ENCODE results near the gene MLEC. TPM values are rescaled to one million over a fixed set of nuclear protein-coding genes. Genes with fewer than 3 reads are reported as not detected.

The MLEC gene
- polyA plus RNA-seq, 2 of the 4 experiments (the other 2 are of a cell fraction): 89.1 to 117 TPM

GRCh38 chr12:120712610-120713009, 25.7 kb downstream of the MLEC start:
- POLR2A ChIA-PET: no interaction called here
- Histone ChIP-seq H3K4me2 (no peak overlapping the region), H3K27ac (no peak overlapping the region), H3K4me3 (no peak overlapping the region), H3K9me3 (no peaks in the 10 kb centered on the region), H3K4me1 (peaks cover 10% of the 10 kb centered on the region; the same call in 2 of the 3 replicates)
- 89% methylated on average over 6 of the region's 6 CpGs for WGBS (ENCODE audit: missing lambda C conversion rate)
- no peak for ATAC-seq
- no peak for DNase-seq (ENCODE audit: low read depth in 1 of 2, low spot score in 1 of 2)
- TF ChIP-seq FOSL2 (IDR thresholded peaks at IDR 0.05) (no peak), FOSL2 (CRISPR knock-in tag; IDR thresholded peaks at IDR 0.05) (no peak), MAFK (IDR thresholded peaks at IDR 0.05; ENCODE audit: partially characterized antibody) (peak; percentile 83)
- no peak for FAIRE-seq
- CTCF ChIA-PET: interaction anchor here (1.2 to 6.6 kb wide), 4 partner anchors 9 to 129 kb away, joined by 3 to 62 read pairs (median 19); no protein-coding TSS in a partner anchor

GRCh38 chr12:120713861-120714482, 27.0 kb downstream of the MLEC start:
- CTCF ChIA-PET: interaction anchor here (0.6 to 3.4 kb wide), 18 partner anchors 11 to 390 kb away, joined by 3 to 33 read pairs (median 3); no protein-coding TSS in a partner anchor
- peak; percentile 63 for FAIRE-seq
- Histone ChIP-seq H3K9me3 (no peaks in the 10 kb centered on the region), H3K27ac (no peak overlapping the region), H3K4me3 (no peak overlapping the region), H3K4me1 (peaks cover 10% of the 10 kb centered on the region; the same call in 2 of the 3 replicates), H3K4me2 (no peak overlapping the region)
- peak; percentile 85 to 86 for DNase-seq (ENCODE audit: low read depth in 1 of 2, low spot score in 1 of 2)
- POLR2A ChIA-PET: interaction anchor here (1.1 kb wide), 1 partner anchor 11 kb away, joined by 3 read pairs; the partner anchor contains the start of gene ACADS
- WGBS (ENCODE audit: missing lambda C conversion rate): 26% methylated on average over 4 of the region's 4 CpGs
- peak; percentile 84 to 92 for TF ChIP-seq RAD21 (conservative IDR thresholded peaks at IDR 0.05 in 1 of 2, IDR thresholded peaks at IDR 0.05 in 1 of 2)
- peak; percentile 94 for TF ChIP-seq CTCF (IDR thresholded peaks at IDR 0.05)
- TF ChIP-seq SMC3 (IDR thresholded peaks at IDR 0.05): peak; percentile 88
- TF ChIP-seq POLR2AphosphoS2 (conservative IDR thresholded peaks at IDR 0.05; ENCODE audit: low read length): no peak
- peak; percentile 61 to 77; a peak in 5 of 6 replicates for ATAC-seq

GRCh38 chr12:120718055-120718454, 31.1 kb downstream of the MLEC start:
- FAIRE-seq (no peak), ATAC-seq (no peak), DNase-seq (ENCODE audit: low read depth in 1 of 2, low spot score in 1 of 2) (no peak)
- no peak overlapping the region for H3K27ac ChIP-seq
- H3K9me3 ChIP-seq: no peaks in the 10 kb centered on the region
- ChIA-PET CTCF (interaction anchor here (0.7 to 2.0 kb wide), 4 partner anchors 16 to 71 kb away, joined by 3 to 12 read pairs (median 3); no protein-coding TSS in a partner anchor), POLR2A (no interaction called here)
- peaks cover 13% of the 10 kb centered on the region for H3K4me1 ChIP-seq
- H3K4me2 ChIP-seq: no peak overlapping the region
- no peak overlapping the region for H3K4me3 ChIP-seq
- 93% methylated on average over 9 of the region's 9 CpGs for WGBS (ENCODE audit: missing lambda C conversion rate)
- no peak for TF ChIP-seq MAZ (IDR thresholded peaks at IDR 0.05; ENCODE audit: borderline replicate concordance, low read depth, low read length)
- TF ChIP-seq RAD21 (conservative IDR thresholded peaks at IDR 0.05 in 1 of 2, IDR thresholded peaks at IDR 0.05 in 1 of 2): no peak
- no peak for TF ChIP-seq ZFP36 (IDR thresholded peaks at IDR 0.05; ENCODE audit: borderline replicate concordance, partially characterized antibody)
- no peak for TF ChIP-seq E2F6 (IDR thresholded peaks at IDR 0.05; ENCODE audit: borderline replicate concordance, low read depth)
- no peak for TF ChIP-seq NR3C1 (IDR thresholded peaks at IDR 0.05)

- H3K4me3 ChIP-seq: no peak overlapping the region
- 89% methylated on average over 2 of the region's 2 CpGs for WGBS (ENCODE audit: missing lambda C conversion rate)
- ATAC-seq (no peak), DNase-seq (ENCODE audit: low read depth in 1 of 2, low spot score in 1 of 2) (no peak), FAIRE-seq (no peak)
- no peaks in the 10 kb centered on the region for H3K9me3 ChIP-seq
- no peak overlapping the region for H3K4me2 ChIP-seq
- ChIA-PET CTCF (interaction anchor here (1.9 to 2.2 kb wide), 2 partner anchors 72 to 136 kb away, joined by 8 to 11 read pairs; no protein-coding TSS in a partner anchor), POLR2A (no interaction called here)
- TF ChIP-seq ESRRA (IDR thresholded peaks at IDR 0.05; ENCODE audit: borderline replicate concordance, low read length) (no peak), EHF (CRISPR knock-in tag; IDR thresholded peaks at IDR 0.05) (no peak), HOXA7 (CRISPR knock-in tag; IDR thresholded peaks at IDR 0.05) (no peak), RCOR1 (IDR thresholded peaks at IDR 0.05; ENCODE audit: low read depth, low read length) (no peak), USF2 (IDR thresholded peaks at IDR 0.05) (no peak), MAZ (IDR thresholded peaks at IDR 0.05; ENCODE audit: borderline replicate concordance, low read depth, low read length) (no peak), CEBPB (IDR thresholded peaks at IDR 0.05) (no peak), REST (IDR thresholded peaks at IDR 0.05) (no peak), FOXS1 (CRISPR knock-in tag; IDR thresholded peaks at IDR 0.05) (no peak), NFE2L2 (conservative IDR thresholded peaks at IDR 0.05; ENCODE audit: low read length) (no peak), CHD2 (IDR thresholded peaks at IDR 0.05; ENCODE audit: low read length, partially characterized antibody) (no peak), E2F6 (IDR thresholded peaks at IDR 0.05; ENCODE audit: borderline replicate concordance, low read depth) (no peak)
- peaks cover 13% of the 10 kb centered on the region for H3K4me1 ChIP-seq
- no peak overlapping the region for H3K27ac ChIP-seq
Measured at GRCh38 chr12:120719072-120719471, 32.1 kb downstream of the MLEC start.
